GM18951 (cell line): Measurements from ENCODE around the gene PARD3B.

ENCODE experiments used
- POLR2A ChIP-seq: IDR thresholded peaks from 4 replicates; pipeline ENCODE4 v1.6.1; 2011; ENCODE audit warnings: mild to moderate bottlenecking; ENCODE audit not compliant: insufficient read length, insufficient read depth; ENCODE audit errors: extremely low read depth
- in situ Hi-C: fragments of 300-500 bp; cut with MboI; formaldehyde crosslinking; loops from one replicate; pipeline ENCODE4 v1.12.0; 2022; ENCODE audit warnings: low sequenced_read_pairs, mixed read lengths, inconsistent platforms; ENCODE audit not compliant: unreplicated experiment

The PARD3B gene

GRCh38 chr2:205369813-205370212 is 824.5 kb downstream of the PARD3B start:
- no peak for TF ChIP-seq POLR2A
- in situ Hi-C loops: no loop called here

GRCh38 chr2:205370726-205371125 is 825.5 kb downstream of the PARD3B start:
- in situ Hi-C loops: no loop called here
- TF ChIP-seq POLR2A: no peak

- in situ Hi-C loops: no loop called here
- no peak for TF ChIP-seq POLR2A
These were observed 826.9 kb downstream of the PARD3B start for GRCh38 chr2:205372141-205372540.

GRCh38 chr2:205375461-205376448 is 830.5 kb downstream of the PARD3B start:
- no peak for TF ChIP-seq POLR2A
- in situ Hi-C loops: no loop called here

GRCh38 chr2:205377324-205377723 is 832.0 kb downstream of the PARD3B start:
- no peak for TF ChIP-seq POLR2A
- in situ Hi-C loops: no loop called here

- in situ Hi-C loops: no loop called here
- no peak for TF ChIP-seq POLR2A
These were observed 838.3 kb downstream of the PARD3B start for GRCh38 chr2:205383601-205384000.

- in situ Hi-C loops: no loop called here
- no peak for TF ChIP-seq POLR2A
These were observed 840.8 kb downstream of the PARD3B start for GRCh38 chr2:205386109-205386508.

- in situ Hi-C loops: no loop called here
- TF ChIP-seq POLR2A: no peak
These were observed 842.2 kb downstream of the PARD3B start for GRCh38 chr2:205387350-205388055.

- no peak for TF ChIP-seq POLR2A
- in situ Hi-C loops: no loop called here
These were observed 845.6 kb downstream of the PARD3B start for GRCh38 chr2:205390866-205391265.

GRCh38 chr2:205401511-205401910 is 856.2 kb downstream of the PARD3B start:
- in situ Hi-C loops: no loop called here
- no peak for TF ChIP-seq POLR2A

GRCh38 chr2:205402011-205402410 is 856.7 kb downstream of the PARD3B start:
- in situ Hi-C loops: no loop called here
- no peak for TF ChIP-seq POLR2A

- in situ Hi-C loops: no loop called here
- no peak for TF ChIP-seq POLR2A
These were observed 858.1 kb downstream of the PARD3B start for GRCh38 chr2:205403244-205403825.

- no peak for TF ChIP-seq POLR2A
- in situ Hi-C loops: no loop called here
These were observed 859.9 kb downstream of the PARD3B start for GRCh38 chr2:205405194-205405593.
